ENCODE results near the gene CTIF.

CTIF gene

DNA sequence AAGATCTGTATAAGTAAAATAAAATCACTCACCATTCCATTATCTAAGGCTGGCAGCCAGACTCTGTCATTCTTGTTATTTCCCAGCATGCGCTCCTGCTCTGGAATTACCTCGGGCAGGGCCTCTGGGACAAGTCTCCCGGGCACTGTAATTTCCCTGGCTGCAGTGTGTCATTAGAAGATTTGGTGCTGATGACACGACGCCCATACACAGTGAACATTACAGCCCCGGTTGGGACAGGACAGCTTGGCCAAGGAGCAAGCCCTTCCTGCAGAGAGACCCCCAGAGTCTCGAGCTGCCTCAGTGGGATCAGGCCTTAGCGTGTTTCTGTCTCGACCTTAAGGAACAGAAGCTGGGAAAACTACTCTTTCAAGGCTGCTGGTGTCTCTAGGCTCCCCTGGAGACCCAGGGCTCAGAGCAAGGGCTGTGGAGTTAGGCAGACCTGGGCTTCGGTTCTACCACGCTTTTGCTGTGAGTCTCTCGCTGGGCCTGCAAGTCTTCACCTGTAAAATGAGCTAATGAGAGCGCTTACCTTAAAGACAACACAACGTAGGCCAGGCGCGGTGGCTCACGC lies 372.2 kb downstream of the CTIF start:
- no peak for FAIRE-seq

More for the DNA sequence above, 372.2 kb downstream of the CTIF start:
- DNase-seq (ENCODE audit: low spot score): no peak
